Prostate gland (tissue), 2 donors: ENCODE data around the gene EIF4B. TPM values are rescaled to one million over a fixed set of nuclear protein-coding genes. Genes with fewer than 3 reads are reported as not detected.

Experiments
- DNase-seq: peaks from one replicate; pipeline ENCODE4 v3.0.0-alpha.2; 2019; ENCODE audit warnings: low spot score
- H3K27ac ChIP-seq, 2 donors: fragments of 200-600 bp; sonication (generic); 2 replicates each; pipeline ENCODE4 v1.5.1; 2017 to 2019
- H3K27me3 ChIP-seq: fragments of 200-600 bp; sonication (generic); replicated peaks from 2 replicates; pipeline ENCODE4 v1.5.1; 2019; ENCODE audit not compliant: insufficient read depth
- H3K36me3 ChIP-seq, 2 donors: fragments of 200-600 bp; sonication (generic); 1 replicate in 1 of 2; 2 replicates in 1 of 2; pipeline versions ENCODE4 v1.5.1 to v1.8.1; 2017 to 2019
- H3K4me1 ChIP-seq: fragments of 200-600 bp; sonication (generic); replicated peaks from 2 replicates; pipeline ENCODE4 v1.5.1; 2019
- H3K4me3 ChIP-seq, 2 donors: fragments of 200-600 bp; sonication (generic); 2 replicates each; pipeline ENCODE4 v1.5.1; 2017 to 2019
- H3K9me3 ChIP-seq: fragments of 200-600 bp; sonication (generic); 2 replicates; pipeline ENCODE4 v1.5.1; 2017
- CTCF ChIP-seq, 4 experiments: fragments of 200-600 bp in 2 of 4; fragments of 450-650 bp in 2 of 4; sonication (generic) in 2 of 4; IDR thresholded peaks; 1 replicate in 3 of 4; 2 replicates in 1 of 4; pipeline ENCODE4 v1.5.1; 2016 to 2019; ENCODE audit warnings: antibody characterized with exemption in 4 of 4, mild to moderate bottlenecking in 2 of 4, moderate library complexity in 2 of 4
- POLR2A ChIP-seq: fragments of 450-650 bp; IDR thresholded peaks from one replicate; pipeline ENCODE4 v1.6.1; 2016; ENCODE audit warnings: antibody characterized with exemption, mild to moderate bottlenecking
- POLR2AphosphoS5 ChIP-seq: sonication (generic); formaldehyde crosslinking; IDR thresholded peaks from one replicate; pipeline ENCODE4 v1.6.1; 2017; ENCODE audit warnings: antibody characterized with exemption
- WGBS: methylation state at CpG from one replicate; pipeline ENCODE4 v1.1.5; 2018; 5-methylcytosine and 5-hydroxymethylcytosine counted together
- intact Hi-C: fragments of 100-400 bp; cut with DNase I; formaldehyde crosslinking; loops from one replicate; pipeline ENCODE4 v1.14.2; 2022
- total RNA-seq, 2 donors: library from RNA; depleted of rRNA; stranded (reverse); fragments of >200 nt; gene quantifications; one replicate each; pipeline ENCODE4 v1.1.0, GENCODE V29; 2016

The EIF4B gene
- total RNA-seq, 2 donors from 2014 or later = 419 to 458 TPM

- Histone ChIP-seq H3K4me3 (peak within 1 kb of the TSS; percentile 24 to 52), H3K36me3 (no peaks in the 10 kb centered on the region), H3K27me3 (no peaks in the 10 kb centered on the region), H3K27ac (peak within 1 kb of the TSS; percentile 99), H3K4me1 (peaks cover 49% of the 10 kb centered on the region), H3K9me3 (no peaks in the 10 kb centered on the region)
- intact Hi-C loops = loop anchor here (10.0 kb wide), 1 partner anchor 455 kb away; the partner anchor contains the start of genes NPFF and TARBP2
- no peak for TF ChIP-seq CTCF (IDR thresholded peaks at IDR 0.05)
- peak; percentile 35 for TF ChIP-seq POLR2AphosphoS5
- peak; percentile 57 for TF ChIP-seq POLR2A
- 14% methylated on average over 18 of the region's 20 CpGs for WGBS
- DNase-seq = no peak
These were observed 43.5 kb downstream of the EIF4B start, which contains the start of gene TNS2 for GRCh38 chr12:53049571-53050318. TNS2 (plus strand) TSS chr12:53050065; CDS start chr12:53050186, 121 bp downstream.

GRCh38 chr12:53050426-53051057 lies 44.3 kb downstream of the EIF4B start:
- TF ChIP-seq CTCF (IDR thresholded peaks at IDR 0.05) (no peak), POLR2AphosphoS5 (no peak), POLR2A (no peak)
- Histone ChIP-seq H3K27me3 (no peaks in the 10 kb centered on the region), H3K4me3 (peak overlapping the region; percentile 24 to 52), H3K4me1 (peaks cover 49% of the 10 kb centered on the region), H3K9me3 (no peaks in the 10 kb centered on the region), H3K27ac (peak overlapping the region; percentile 99), H3K36me3 (no peaks in the 10 kb centered on the region)
- DNase-seq = no peak
- WGBS = 45% methylated on average over 2 of the region's 2 CpGs
- intact Hi-C loops = loop anchor here (10.0 kb wide), 1 partner anchor 454 kb away; the partner anchor contains the start of genes NPFF and TARBP2

GRCh38 chr12:53051058-53051880 lies 45.0 kb downstream of the EIF4B start:
- DNase-seq = peak; percentile 66
- Histone ChIP-seq H3K27me3 (no peaks in the 10 kb centered on the region), H3K4me3 (peak overlapping the region; percentile 24 to 52), H3K36me3 (no peaks in the 10 kb centered on the region), H3K4me1 (peaks cover 49% of the 10 kb centered on the region), H3K9me3 (no peaks in the 10 kb centered on the region), H3K27ac (peak overlapping the region; percentile 99)
- TF ChIP-seq POLR2A (no peak), POLR2AphosphoS5 (peak; percentile 76), CTCF (IDR thresholded peaks at IDR 0.05) (peak in 2 of 4 experiments; percentile 37 to 53)
- WGBS = 40% methylated on average over 11 of the region's 11 CpGs
- intact Hi-C loops = loop anchor here (10.0 kb wide), 1 partner anchor 454 kb away; the partner anchor contains the start of genes NPFF and TARBP2

GRCh38 chr12:53051881-53052412 lies 45.7 kb downstream of the EIF4B start:
- TF ChIP-seq CTCF (IDR thresholded peaks at IDR 0.05) = no peak
- TF ChIP-seq POLR2A = no peak
- TF ChIP-seq POLR2AphosphoS5 = no peak
- Histone ChIP-seq H3K4me1 (peaks cover 49% of the 10 kb centered on the region), H3K9me3 (no peaks in the 10 kb centered on the region), H3K36me3 (no peaks in the 10 kb centered on the region), H3K27ac (peak overlapping the region; percentile 99), H3K27me3 (no peaks in the 10 kb centered on the region), H3K4me3 (peak overlapping the region; percentile 4 to 52)
- intact Hi-C loops = loop anchor here (10.0 kb wide), 1 partner anchor 453 kb away; the partner anchor contains the start of genes NPFF and TARBP2
- 46% methylated on average over 7 of the region's 7 CpGs for WGBS
- DNase-seq = no peak
